ENCODE data around the gene TMEM196. TPM values are rescaled to one million over a fixed set of nuclear protein-coding genes. Genes with fewer than 3 reads are reported as not detected.

The TMEM196 gene
- total RNA-seq (2011; cell fraction: chromatin; rRNA removed; ENCODE audit: low replicate concordance): not detected in 2 replicates
- not detected in 2 replicates for total RNA-seq (2011; cell fraction: nucleolus; rRNA removed)
- not detected in 2 replicates for total RNA-seq (2011; cell fraction: nucleoplasm; rRNA removed)
- total RNA-seq (2014; rRNA removed): not detected in 2 replicates
- total RNA-seq (2014; rRNA removed; fragmentation: Illumina TruSeq; extraction: Trizol): not detected in 2 replicates
- not detected in 2 replicates for total RNA-seq (2015; rRNA removed; fragmentation: Illumina TruSeq; extraction: Trizol)
- not detected in 2 replicates for total RNA-seq (2021)
- not detected in 2 replicates for polyA plus RNA-seq (2011; rRNA removed)
- polyA plus RNA-seq (2011; cell fraction: cytosol; rRNA removed): not detected in 2 replicates
- not detected in 2 replicates for polyA plus RNA-seq (2011; cell fraction: nucleus; rRNA removed)
- polyA plus RNA-seq (2012): not detected in 2 replicates
- polyA plus RNA-seq (2014; fragmentation: Illumina TruSeq; extraction: Trizol): not detected in 2 replicates
- polyA plus RNA-seq (2014; fragmentation: Nextera tagmentation; extraction: Ambion mirVana): not detected
- not detected in 2 replicates for polyA plus RNA-seq (2014; rRNA removed)
- not detected in 2 replicates for polyA minus RNA-seq (2011; rRNA and poly(A)+ RNA removed)
- polyA minus RNA-seq (2011; cell fraction: cytosol; rRNA and poly(A)+ RNA removed): not detected in 2 replicates
- polyA minus RNA-seq (2011; cell fraction: nucleus; rRNA and poly(A)+ RNA removed): not detected in 2 replicates
- not detected for Bru-seq, nascent RNA
- BruChase-seq, experiment 1, labeled RNA remaining after a 2-hour chase: not detected
- BruChase-seq, experiment 2, labeled RNA remaining after a 6-hour chase: percentile 2 among the genes with signal in this experiment
- long read RNA-seq, experiment 1: 0 reads
- long read RNA-seq, experiment 2: 0 reads
- long read RNA-seq, experiment 3: 0 reads

DNA sequence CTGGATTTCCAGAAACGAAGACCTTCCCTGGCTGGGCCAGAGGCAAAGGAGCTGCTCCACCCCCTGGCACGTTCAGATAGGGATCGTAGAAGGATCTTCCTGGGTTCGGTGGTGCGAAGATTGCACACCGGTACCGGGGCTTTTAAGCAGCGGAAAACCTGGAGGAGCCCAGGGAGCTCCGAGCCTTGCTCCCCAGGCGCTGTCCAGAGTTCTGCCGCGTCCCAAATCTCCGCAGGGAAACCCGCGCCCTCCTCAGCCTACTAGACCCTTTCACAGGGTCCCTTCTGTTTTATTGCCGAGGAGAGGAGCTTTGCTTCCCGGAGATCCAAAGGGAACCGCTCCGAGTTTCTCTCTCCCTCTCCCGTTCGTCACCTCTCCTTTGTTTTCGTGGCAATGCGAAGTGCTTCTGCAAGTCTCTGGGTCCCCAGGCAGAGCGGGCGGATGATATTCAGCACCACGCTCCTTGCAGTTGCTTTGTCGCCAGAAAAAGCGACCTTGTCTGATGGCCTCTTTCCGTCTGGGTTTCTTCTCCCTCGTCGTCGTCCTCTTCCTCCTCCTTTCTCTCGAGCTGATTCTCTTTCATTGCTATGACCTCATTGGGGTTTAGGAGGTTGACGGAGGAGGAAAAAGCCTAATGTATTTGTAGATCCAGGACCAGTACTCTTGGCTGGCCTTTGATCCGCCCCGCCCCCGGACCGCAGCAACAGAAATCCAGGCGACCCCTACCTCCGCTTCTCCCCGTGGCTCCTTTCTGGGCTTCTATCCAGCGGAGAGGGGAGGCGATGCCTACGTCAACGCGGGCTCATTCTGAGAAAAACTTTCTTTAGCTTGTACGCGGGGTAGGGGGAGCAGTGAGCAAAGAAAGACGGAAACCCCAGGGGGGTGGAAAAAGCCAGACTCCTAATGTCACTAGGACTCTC is at the start of gene TMEM196:
TMEM196 (minus strand) TSS at position 777 of the 920 bp plus-strand sequence. CDS start 921 bp downstream, outside the sequence.
- 1% methylated on average over 31 of the region's 49 CpGs for WGBS (ENCODE audit: insufficient coverage, low coverage, missing lambda C conversion rate)
- no peak for FAIRE-seq
- TF ChIP-seq MTA1 (IDR thresholded peaks at IDR 0.05; ENCODE audit: borderline replicate concordance) (no peak), MED1 (CRISPR knock-in tag; IDR thresholded peaks at IDR 0.05; ENCODE audit: borderline replicate concordance) (no peak), EHMT2 (IDR thresholded peaks at IDR 0.05) (peak; percentile 48; the same call in 1 of the 2 replicates), HOXB6 (CRISPR knock-in tag; IDR thresholded peaks at IDR 0.05; ENCODE audit: borderline replicate concordance) (no peak), ZNF780A (CRISPR knock-in tag; IDR thresholded peaks at IDR 0.05) (no peak), ZFP1 (CRISPR knock-in tag; IDR thresholded peaks at IDR 0.05) (no peak)
- TF ChIP-seq, protein P1, sequence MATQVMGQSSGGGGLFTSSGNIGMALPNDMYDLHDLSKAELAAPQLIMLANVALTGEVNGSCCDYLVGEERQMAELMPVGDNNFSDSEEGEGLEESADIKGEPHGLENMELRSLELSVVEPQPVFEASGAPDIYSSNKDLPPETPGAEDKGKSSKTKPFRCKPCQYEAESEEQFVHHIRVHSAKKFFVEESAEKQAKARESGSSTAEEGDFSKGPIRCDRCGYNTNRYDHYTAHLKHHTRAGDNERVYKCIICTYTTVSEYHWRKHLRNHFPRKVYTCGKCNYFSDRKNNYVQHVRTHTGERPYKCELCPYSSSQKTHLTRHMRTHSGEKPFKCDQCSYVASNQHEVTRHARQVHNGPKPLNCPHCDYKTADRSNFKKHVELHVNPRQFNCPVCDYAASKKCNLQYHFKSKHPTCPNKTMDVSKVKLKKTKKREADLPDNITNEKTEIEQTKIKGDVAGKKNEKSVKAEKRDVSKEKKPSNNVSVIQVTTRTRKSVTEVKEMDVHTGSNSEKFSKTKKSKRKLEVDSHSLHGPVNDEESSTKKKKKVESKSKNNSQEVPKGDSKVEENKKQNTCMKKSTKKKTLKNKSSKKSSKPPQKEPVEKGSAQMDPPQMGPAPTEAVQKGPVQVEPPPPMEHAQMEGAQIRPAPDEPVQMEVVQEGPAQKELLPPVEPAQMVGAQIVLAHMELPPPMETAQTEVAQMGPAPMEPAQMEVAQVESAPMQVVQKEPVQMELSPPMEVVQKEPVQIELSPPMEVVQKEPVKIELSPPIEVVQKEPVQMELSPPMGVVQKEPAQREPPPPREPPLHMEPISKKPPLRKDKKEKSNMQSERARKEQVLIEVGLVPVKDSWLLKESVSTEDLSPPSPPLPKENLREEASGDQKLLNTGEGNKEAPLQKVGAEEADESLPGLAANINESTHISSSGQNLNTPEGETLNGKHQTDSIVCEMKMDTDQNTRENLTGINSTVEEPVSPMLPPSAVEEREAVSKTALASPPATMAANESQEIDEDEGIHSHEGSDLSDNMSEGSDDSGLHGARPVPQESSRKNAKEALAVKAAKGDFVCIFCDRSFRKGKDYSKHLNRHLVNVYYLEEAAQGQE (IDR thresholded peaks at IDR 0.05; ENCODE audit: borderline replicate concordance): peak; percentile 74
- TF ChIP-seq, protein P1 (CRISPR knock-in tag; IDR thresholded peaks at IDR 0.05; ENCODE audit: low read depth): peak; percentile 80; the same call in 1 of the 2 replicates

More for the DNA sequence above, at the start of gene TMEM196:
- ATAC-seq: peak; percentile 40; the same call in 2 of the 3 replicates
- no TSS peak for BruUV-seq (replicated peaks)
- Histone ChIP-seq H3K4me1 (replicated peaks in 1 of 2; ENCODE audit: control insufficient read depth in 2 of 2, insufficient read depth in 2 of 2, low read length in 2 of 2) (no peaks in the 10 kb centered on the region), H3K36me3 (ENCODE audit: control insufficient read depth, insufficient read depth, low read length) (no peaks in the 10 kb centered on the region), H2AFZ (ENCODE audit: low read depth, low read length) (no peak within 1 kb of the TSS), H3K9me3 (replicated peaks; ENCODE audit: control insufficient read depth, insufficient read depth, low read depth, low read length) (no peaks in the 10 kb centered on the region), H3K4me2 (ENCODE audit: insufficient read depth, low read length) (no peak within 1 kb of the TSS), H3K9ac (ENCODE audit: insufficient read depth in 1 of 2, low read depth in 2 of 2, low read length in 2 of 2) (no peak within 1 kb of the TSS), H3K9me1 (ENCODE audit: control insufficient read depth, insufficient read depth, low read length) (no peaks in the 10 kb centered on the region), H3K27ac (ENCODE audit: extremely low read depth, low read depth, low read length) (no peak within 1 kb of the TSS), H4K20me1 (replicated peaks; ENCODE audit: control insufficient read depth, insufficient read depth, low read length) (no peaks in the 10 kb centered on the region), H3K27me3 (ENCODE audit: control insufficient read depth in 2 of 2, insufficient read depth in 2 of 2, low read length in 2 of 2) (no peaks in the 10 kb centered on the region), H3K4me3 (no peak within 1 kb of the TSS), H3K79me2 (ENCODE audit: control insufficient read depth, insufficient read depth, low read length) (no peaks in the 10 kb centered on the region)
- no peak for DNase-seq (ENCODE audit: extremely low read depth in 1 of 4, low spot score in 3 of 4)
- intact Hi-C loops (cut with micrococcal nuclease) (no loop called here), in situ Hi-C loops (cut with MboI) (loop anchor here (25.0 kb wide), 2 partner anchors 389 to 564 kb away; partner anchors contain the start of gene ITGB8)
- ChIA-PET POLR2A (no interaction called here), CTCF (ENCODE audit: low intra/inter-chr PET ratio) (no interaction called here)

Data from K562 (cell line).